HepG2 (cell line): ENCODE results near the gene IZUMO4. TPM values are rescaled to one million over a fixed set of nuclear protein-coding genes. Genes with fewer than 3 reads are reported as not detected.
A peak's percentile ranks its signal among the peaks of the same experiment; 100 is the strongest.

Experiments used
- ARNT2 ChIP-seq: sonication (generic); formaldehyde crosslinking; IDR thresholded peaks from 2 replicates; pipeline ENCODE4 v1.8.0; 2022; ENCODE audit warnings: mild to moderate bottlenecking, low read depth, missing genetic modification reagents, moderate library complexity
- CENPX ChIP-seq: sonication (generic); formaldehyde crosslinking; IDR thresholded peaks from 2 replicates; pipeline ENCODE4 v1.9.0; 2021; ENCODE audit warnings: mild to moderate bottlenecking, missing genetic modification reagents, moderate library complexity
- HCFC1 ChIP-seq: fragments of 150-350 bp; IDR thresholded peaks from 2 replicates; pipeline ENCODE4 v1.6.1; 2014; ENCODE audit warnings: low read depth, low read length
- MXI1 ChIP-seq: IDR thresholded peaks from 3 replicates; pipeline ENCODE4 v1.6.1; 2012; ENCODE audit warnings: low read depth, low read length, inconsistent platforms, borderline replicate concordance
- RFXAP ChIP-seq: sonication (generic); formaldehyde crosslinking; IDR thresholded peaks from 2 replicates; pipeline ENCODE4 v1.4.0; 2020; ENCODE audit warnings: missing genetic modification reagents, borderline replicate concordance
- SAP130 ChIP-seq: IDR thresholded peaks from 2 replicates; pipeline ENCODE4 v1.6.1; 2016; ENCODE audit warnings: low read depth
- SIN3A ChIP-seq: IDR thresholded peaks from 2 replicates; pipeline ENCODE4 v1.6.1; 2011; ENCODE audit warnings: low read depth, mild to moderate bottlenecking, control low read depth, low read length, borderline replicate concordance
- SOX6 ChIP-seq, 2 experiments: fragments of 450-650 bp in 1 of 2; sonication (generic) in 1 of 2; formaldehyde crosslinking in 1 of 2; IDR thresholded peaks; 2 replicates each; pipeline versions ENCODE4 v1.4.0 to v1.6.1; 2017 to 2020; ENCODE audit warnings: antibody characterized with exemption in 1 of 2, mild to moderate bottlenecking in 1 of 2, missing genetic modification reagents in 1 of 2
- SP2 ChIP-seq: sonication (generic); formaldehyde crosslinking; IDR thresholded peaks from 2 replicates; pipeline ENCODE4 v1.5.1; 2020; ENCODE audit warnings: mild to moderate bottlenecking, missing genetic modification reagents
- STAG1 ChIP-seq: sonication (generic); formaldehyde crosslinking; IDR thresholded peaks from 2 replicates; pipeline ENCODE4 v1.4.0; 2020; ENCODE audit warnings: missing genetic modification reagents
- ZC3H4 ChIP-seq: sonication (generic); formaldehyde crosslinking; IDR thresholded peaks from 2 replicates; pipeline ENCODE4 v1.4.0; 2020; ENCODE audit warnings: missing genetic modification reagents, borderline replicate concordance
- ZFP41 ChIP-seq: sonication (generic); formaldehyde crosslinking; IDR thresholded peaks from 2 replicates; pipeline ENCODE4 v1.4.0; 2020; ENCODE audit warnings: mild to moderate bottlenecking, missing genetic modification reagents, borderline replicate concordance
- ZNF329 ChIP-seq: sonication (generic); formaldehyde crosslinking; IDR thresholded peaks from 2 replicates; pipeline ENCODE4 v1.9.0; 2021; ENCODE audit warnings: low read depth, mild to moderate bottlenecking, missing genetic modification reagents
- polyA plus RNA-seq, 8 experiments: library from polyadenylated mRNA; depleted of rRNA in 3 of 8; stranded (reverse) in 7 of 8; unstranded in 1 of 8; fragments of >200 nt; fragmentation: Illumina TruSeq in 4 of 8; extraction: Trizol in 4 of 8; gene quantifications; 2 replicates each; pipeline versions ENCODE4 v1.2.1 to v1.2.3, GENCODE V29; 2011 to 2016; ENCODE audit warnings: low read depth in 4 of 8, missing spikeins in 1 of 8, mixed read lengths in 1 of 8; ENCODE audit not compliant: insufficient read depth in 1 of 8
- total RNA-seq, 5 experiments: library from RNA; depleted of rRNA; stranded (reverse); fragments of >200 nt; fragmentation: Illumina TruSeq; extraction: Trizol; gene quantifications; 2 replicates each; pipeline ENCODE4 v1.2.3, GENCODE V29; 2016; ENCODE audit warnings: low read depth in 1 of 5
- TF ChIP-seq, protein P1 (sequence below): sonication (generic); formaldehyde crosslinking; IDR thresholded peaks from 2 replicates; pipeline ENCODE4 v1.9.0; 2022; ENCODE audit warnings: missing genetic modification reagents, mild to moderate bottlenecking, borderline replicate concordance
- TF ChIP-seq, protein P2 (sequence below): IDR thresholded peaks from 2 replicates; pipeline ENCODE4 v1.6.1; 2016
- TF ChIP-seq, protein P3 (sequence below): sonication (generic); formaldehyde crosslinking; IDR thresholded peaks from 2 replicates; pipeline ENCODE4 v1.4.0; 2020; ENCODE audit warnings: missing genetic modification reagents, mild to moderate bottlenecking, borderline replicate concordance
- TF ChIP-seq, protein P4 (sequence below): sonication (generic); formaldehyde crosslinking; IDR thresholded peaks from 2 replicates; pipeline ENCODE4 v1.8.0; 2022; ENCODE audit warnings: mild to moderate bottlenecking, missing genetic modification reagents
- TF ChIP-seq, protein P5 (sequence below): sonication (generic); formaldehyde crosslinking; IDR thresholded peaks from 2 replicates; pipeline ENCODE4 v1.5.0; 2020; ENCODE audit warnings: mild to moderate bottlenecking, missing genetic modification reagents, moderate library complexity

Gene IZUMO4
- total and polyA plus RNA-seq, 2 of the 13 experiments (the other 11 are each of a cell fraction or from before 2014, with no cell fraction given) = 0.77 to 3.9 TPM

DNA sequence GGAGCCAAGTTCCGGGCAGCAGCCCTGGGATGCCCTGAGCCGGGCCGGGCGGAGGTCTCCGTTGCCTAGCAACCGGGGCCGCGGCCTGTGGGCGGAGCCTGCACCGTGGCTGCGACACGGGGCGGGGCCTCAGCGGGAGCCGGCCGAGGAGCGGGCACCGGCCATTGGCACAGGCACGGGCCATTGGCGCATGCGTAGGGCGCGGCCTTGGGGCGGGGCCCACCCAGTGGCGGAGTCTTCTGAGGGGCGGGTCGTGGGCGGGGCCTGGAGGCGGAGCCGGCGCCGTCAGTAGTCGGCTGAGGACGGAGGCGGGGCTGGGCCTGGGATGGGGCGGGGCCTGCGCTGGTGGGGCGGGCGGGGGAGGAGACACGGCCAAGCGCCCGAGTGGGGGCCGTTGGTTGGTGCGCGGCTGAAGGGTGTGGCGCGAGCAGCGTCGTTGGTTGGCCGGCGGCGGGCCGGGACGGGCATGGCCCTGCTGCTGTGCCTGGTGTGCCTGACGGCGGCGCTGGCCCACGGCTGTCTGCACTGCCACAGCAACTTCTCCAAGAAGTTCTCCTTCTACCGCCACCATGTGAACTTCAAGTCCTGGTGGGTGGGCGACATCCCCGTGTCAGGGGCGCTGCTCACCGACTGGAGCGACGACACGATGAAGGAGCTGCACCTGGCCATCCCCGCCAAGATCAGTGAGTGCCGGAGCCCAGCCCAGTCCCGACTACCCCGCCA, at the start of gene IZUMO4 (continued):
- TF ChIP-seq ARNT2 (CRISPR knock-in tag) (0 out of 2 replicates have a peak, but pooled peaks have one; percentile 13), STAG1 (CRISPR knock-in tag) (peak; percentile 36; the same call in 1 of the 2 replicates), ZNF329 (CRISPR knock-in tag) (0 out of 2 replicates have a peak, but pooled peaks have one; percentile 12), SP2 (peak; percentile 69), ZFP41 (CRISPR knock-in tag) (no peak), ZC3H4 (no peak), CENPX (CRISPR knock-in tag) (no peak), SOX6 (IDR thresholded peaks at IDR 0.05) (no peak), SOX6 (CRISPR knock-in tag; IDR thresholded peaks at IDR 0.05) (no peak), SAP130 (peak; percentile 80), HCFC1 (no peak; the same call in 1 of the 2 replicates), RFXAP (CRISPR knock-in tag) (peak; percentile 24; the same call in 1 of the 2 replicates), MXI1 (peak; percentile 89; the same call in 2 of the 3 replicates), SIN3A (peak; percentile 69; the same call in 1 of the 2 replicates)
- TF ChIP-seq, protein P1, sequence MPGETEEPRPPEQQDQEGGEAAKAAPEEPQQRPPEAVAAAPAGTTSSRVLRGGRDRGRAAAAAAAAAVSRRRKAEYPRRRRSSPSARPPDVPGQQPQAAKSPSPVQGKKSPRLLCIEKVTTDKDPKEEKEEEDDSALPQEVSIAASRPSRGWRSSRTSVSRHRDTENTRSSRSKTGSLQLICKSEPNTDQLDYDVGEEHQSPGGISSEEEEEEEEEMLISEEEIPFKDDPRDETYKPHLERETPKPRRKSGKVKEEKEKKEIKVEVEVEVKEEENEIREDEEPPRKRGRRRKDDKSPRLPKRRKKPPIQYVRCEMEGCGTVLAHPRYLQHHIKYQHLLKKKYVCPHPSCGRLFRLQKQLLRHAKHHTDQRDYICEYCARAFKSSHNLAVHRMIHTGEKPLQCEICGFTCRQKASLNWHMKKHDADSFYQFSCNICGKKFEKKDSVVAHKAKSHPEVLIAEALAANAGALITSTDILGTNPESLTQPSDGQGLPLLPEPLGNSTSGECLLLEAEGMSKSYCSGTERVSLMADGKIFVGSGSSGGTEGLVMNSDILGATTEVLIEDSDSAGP (CRISPR knock-in tag) = 0 out of 2 replicates have a peak, but pooled peaks have one; percentile 96
- TF ChIP-seq, protein P2, sequence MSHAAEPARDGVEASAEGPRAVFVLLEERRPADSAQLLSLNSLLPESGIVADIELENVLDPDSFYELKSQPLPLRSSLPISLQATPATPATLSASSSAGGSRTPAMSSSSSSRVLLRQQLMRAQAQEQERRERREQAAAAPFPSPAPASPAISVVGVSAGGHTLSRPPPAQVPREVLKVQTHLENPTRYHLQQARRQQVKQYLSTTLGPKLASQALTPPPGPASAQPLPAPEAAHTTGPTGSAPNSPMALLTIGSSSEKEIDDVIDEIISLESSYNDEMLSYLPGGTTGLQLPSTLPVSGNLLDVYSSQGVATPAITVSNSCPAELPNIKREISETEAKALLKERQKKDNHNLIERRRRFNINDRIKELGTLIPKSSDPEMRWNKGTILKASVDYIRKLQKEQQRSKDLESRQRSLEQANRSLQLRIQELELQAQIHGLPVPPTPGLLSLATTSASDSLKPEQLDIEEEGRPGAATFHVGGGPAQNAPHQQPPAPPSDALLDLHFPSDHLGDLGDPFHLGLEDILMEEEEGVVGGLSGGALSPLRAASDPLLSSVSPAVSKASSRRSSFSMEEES (CRISPR knock-in tag) = no peak
- TF ChIP-seq, protein P3, sequence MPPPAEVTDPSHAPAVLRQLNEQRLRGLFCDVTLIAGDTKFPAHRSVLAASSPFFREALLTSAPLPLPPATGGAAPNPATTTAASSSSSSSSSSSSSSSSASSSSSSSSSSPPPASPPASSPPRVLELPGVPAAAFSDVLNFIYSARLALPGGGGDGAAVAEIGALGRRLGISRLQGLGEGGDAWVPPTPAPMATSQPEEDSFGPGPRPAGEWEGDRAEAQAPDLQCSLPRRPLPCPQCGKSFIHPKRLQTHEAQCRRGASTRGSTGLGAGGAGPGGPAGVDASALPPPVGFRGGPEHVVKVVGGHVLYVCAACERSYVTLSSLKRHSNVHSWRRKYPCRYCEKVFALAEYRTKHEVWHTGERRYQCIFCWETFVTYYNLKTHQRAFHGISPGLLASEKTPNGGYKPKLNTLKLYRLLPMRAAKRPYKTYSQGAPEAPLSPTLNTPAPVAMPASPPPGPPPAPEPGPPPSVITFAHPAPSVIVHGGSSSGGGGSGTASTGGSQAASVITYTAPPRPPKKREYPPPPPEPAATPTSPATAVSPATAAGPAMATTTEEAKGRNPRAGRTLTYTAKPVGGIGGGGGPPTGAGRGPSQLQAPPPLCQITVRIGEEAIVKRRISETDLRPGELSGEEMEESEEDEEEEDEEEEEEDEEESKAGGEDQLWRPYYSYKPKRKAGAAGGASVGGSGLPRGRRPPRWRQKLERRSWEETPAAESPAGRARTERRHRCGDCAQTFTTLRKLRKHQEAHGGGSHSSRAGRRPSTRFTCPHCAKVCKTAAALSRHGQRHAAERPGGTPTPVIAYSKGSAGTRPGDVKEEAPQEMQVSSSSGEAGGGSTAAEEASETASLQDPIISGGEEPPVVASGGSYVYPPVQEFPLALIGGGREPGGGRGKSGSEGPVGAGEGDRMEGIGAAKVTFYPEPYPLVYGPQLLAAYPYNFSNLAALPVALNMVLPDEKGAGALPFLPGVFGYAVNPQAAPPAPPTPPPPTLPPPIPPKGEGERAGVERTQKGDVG (CRISPR knock-in tag) = 0 out of 2 replicates have a peak, but pooled peaks have one; percentile 41
- TF ChIP-seq, protein P4, sequence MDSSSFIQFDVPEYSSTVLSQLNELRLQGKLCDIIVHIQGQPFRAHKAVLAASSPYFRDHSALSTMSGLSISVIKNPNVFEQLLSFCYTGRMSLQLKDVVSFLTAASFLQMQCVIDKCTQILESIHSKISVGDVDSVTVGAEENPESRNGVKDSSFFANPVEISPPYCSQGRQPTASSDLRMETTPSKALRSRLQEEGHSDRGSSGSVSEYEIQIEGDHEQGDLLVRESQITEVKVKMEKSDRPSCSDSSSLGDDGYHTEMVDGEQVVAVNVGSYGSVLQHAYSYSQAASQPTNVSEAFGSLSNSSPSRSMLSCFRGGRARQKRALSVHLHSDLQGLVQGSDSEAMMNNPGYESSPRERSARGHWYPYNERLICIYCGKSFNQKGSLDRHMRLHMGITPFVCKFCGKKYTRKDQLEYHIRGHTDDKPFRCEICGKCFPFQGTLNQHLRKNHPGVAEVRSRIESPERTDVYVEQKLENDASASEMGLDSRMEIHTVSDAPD (CRISPR knock-in tag) = 0 out of 2 replicates have a peak, but pooled peaks have one; percentile 10
- TF ChIP-seq, protein P5, sequence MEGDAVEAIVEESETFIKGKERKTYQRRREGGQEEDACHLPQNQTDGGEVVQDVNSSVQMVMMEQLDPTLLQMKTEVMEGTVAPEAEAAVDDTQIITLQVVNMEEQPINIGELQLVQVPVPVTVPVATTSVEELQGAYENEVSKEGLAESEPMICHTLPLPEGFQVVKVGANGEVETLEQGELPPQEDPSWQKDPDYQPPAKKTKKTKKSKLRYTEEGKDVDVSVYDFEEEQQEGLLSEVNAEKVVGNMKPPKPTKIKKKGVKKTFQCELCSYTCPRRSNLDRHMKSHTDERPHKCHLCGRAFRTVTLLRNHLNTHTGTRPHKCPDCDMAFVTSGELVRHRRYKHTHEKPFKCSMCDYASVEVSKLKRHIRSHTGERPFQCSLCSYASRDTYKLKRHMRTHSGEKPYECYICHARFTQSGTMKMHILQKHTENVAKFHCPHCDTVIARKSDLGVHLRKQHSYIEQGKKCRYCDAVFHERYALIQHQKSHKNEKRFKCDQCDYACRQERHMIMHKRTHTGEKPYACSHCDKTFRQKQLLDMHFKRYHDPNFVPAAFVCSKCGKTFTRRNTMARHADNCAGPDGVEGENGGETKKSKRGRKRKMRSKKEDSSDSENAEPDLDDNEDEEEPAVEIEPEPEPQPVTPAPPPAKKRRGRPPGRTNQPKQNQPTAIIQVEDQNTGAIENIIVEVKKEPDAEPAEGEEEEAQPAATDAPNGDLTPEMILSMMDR (CRISPR knock-in tag) = peak; percentile 74
